GM12878 (cell line): ENCODE data around the gene TBCB. TPM values are rescaled to one million over a fixed set of nuclear protein-coding genes. Genes with fewer than 3 reads are reported as not detected.

Experiments
- ATAC-seq: fragments of 200-7000 bp; cut with Tn5 transposase; 3 replicates; pipeline ENCODE4 v1.9.1; 2020; ENCODE audit warnings: mild to moderate bottlenecking, moderate library complexity
- BruUV-seq: library from RNA; stranded (reverse); fragments of 400-500 nt; replicated peaks from 2 replicates; lab custom pipeline; 2021; lab: Mats Ljungman, UMichigan
- CTCF ChIA-PET: fragments of 300-600 bp; sonication (Branson Sonifier 250); formaldehyde crosslinking; extraction: SDS; loops from one replicate; lab custom pipeline; 2021; ENCODE audit warnings: inconsistent platforms; lab: Yijun Ruan, JAX
- POLR2A ChIA-PET: fragments of 350-600 bp; formaldehyde crosslinking; extraction: SDS; loops from one replicate; lab custom pipeline; 2021; ENCODE audit warnings: inconsistent platforms; lab: Charles Lee
- RAD21 ChIA-PET: fragments of 300-600 bp; sonication (Branson Sonifier 250); formaldehyde crosslinking; loops from one replicate; lab custom pipeline; 2023; ENCODE audit warnings: antibody characterized with exemption; ENCODE audit not compliant: unreplicated experiment; lab: Charles Lee
- SMC1A ChIA-PET: fragments of 300-600 bp; sonication (Branson Sonifier 250); formaldehyde crosslinking; loops from one replicate; lab custom pipeline; 2023; ENCODE audit not compliant: unreplicated experiment, uncharacterized antibody; lab: Charles Lee
- DNase-seq: peaks from one replicate; pipeline ENCODE4 v3.0.0-alpha.2; 2011; ENCODE audit warnings: low read depth, low spot score
- FAIRE-seq: peaks from 3 replicates; lab custom pipeline; 2011; peaks lifted over from hg19 to GRCh38; lab: Jason Lieb, UNC
- H2AFZ ChIP-seq: 2 replicates; pipeline ENCODE4 v1.6.0; 2011; ENCODE audit warnings: low read depth, low read length, control low read depth; ENCODE audit not compliant: control insufficient read depth
- H3K27ac ChIP-seq: 2 replicates; pipeline ENCODE4 v1.5.1; 2011; ENCODE audit warnings: control low read depth; ENCODE audit not compliant: control insufficient read depth, insufficient read depth
- H3K27me3 ChIP-seq, 2 experiments: replicated peaks in 1 of 2; 2 replicates each; pipeline versions ENCODE4 v1.6.0 to v1.6.1; 2011; ENCODE audit warnings: low read length in 1 of 2; ENCODE audit not compliant: control insufficient read depth in 2 of 2, insufficient read depth in 2 of 2
- H3K36me3 ChIP-seq, 2 experiments: 2 replicates each; pipeline ENCODE4 v1.5.1; 2011; ENCODE audit warnings: low read length in 1 of 2; ENCODE audit not compliant: control insufficient read depth in 2 of 2, insufficient read depth in 2 of 2
- H3K4me1 ChIP-seq: 2 replicates; pipeline ENCODE4 v1.6.1; 2011; ENCODE audit warnings: mild to moderate bottlenecking, low read length, moderate library complexity, mixed read lengths; ENCODE audit not compliant: control insufficient read depth, insufficient read depth
- H3K4me2 ChIP-seq: 2 replicates; pipeline ENCODE4 v1.6.0; 2011; ENCODE audit warnings: control low read depth; ENCODE audit not compliant: control insufficient read depth, insufficient read depth
- H3K4me3 ChIP-seq: fragments of 200-600 bp; sonication (generic); 2 replicates; pipeline ENCODE4 v1.5.1; 2016
- H3K79me2 ChIP-seq: 2 replicates; pipeline ENCODE4 v1.6.0; 2011; ENCODE audit warnings: low read length; ENCODE audit not compliant: control insufficient read depth, insufficient read depth
- H3K9ac ChIP-seq: 2 replicates; pipeline ENCODE4 v1.8.0; 2011; ENCODE audit warnings: low read length, control low read depth, mixed read lengths; ENCODE audit not compliant: control insufficient read depth, insufficient read depth
- H3K9me3 ChIP-seq: replicated peaks from 3 replicates; pipeline ENCODE4 v1.5.1; 2011; ENCODE audit warnings: mild to moderate bottlenecking, low read length; ENCODE audit not compliant: control insufficient read depth, insufficient read depth
- H4K20me1 ChIP-seq: 2 replicates; pipeline ENCODE4 v1.6.0; 2011; ENCODE audit not compliant: control insufficient read depth, insufficient read depth
- BCL3 ChIP-seq: IDR thresholded peaks from 2 replicates; pipeline ENCODE4 v1.6.1; 2011; ENCODE audit warnings: borderline replicate concordance, low read depth, mild to moderate bottlenecking, moderate library complexity, low read length; ENCODE audit not compliant: insufficient read depth, poor library complexity, severe bottlenecking
- CHD4 ChIP-seq: fragments of 200-600 bp; sonication (generic); IDR thresholded peaks from 2 replicates; pipeline ENCODE4 v1.6.1; 2016; ENCODE audit warnings: mild to moderate bottlenecking
- E2F8 ChIP-seq: fragments of 450-650 bp; IDR thresholded peaks from 2 replicates; pipeline ENCODE4 v1.6.1; 2018; ENCODE audit warnings: mild to moderate bottlenecking, low read depth, moderate library complexity; ENCODE audit not compliant: partially characterized antibody
- KDM1A ChIP-seq: fragments of 200-600 bp; sonication (generic); IDR thresholded peaks from 2 replicates; pipeline ENCODE4 v1.6.1; 2016; ENCODE audit warnings: borderline replicate concordance
- LARP7 ChIP-seq: fragments of 450-650 bp; IDR thresholded peaks from 2 replicates; pipeline ENCODE4 v1.6.1; 2017; ENCODE audit warnings: mild to moderate bottlenecking
- MEF2B ChIP-seq: fragments of 450-650 bp; IDR thresholded peaks from 2 replicates; pipeline ENCODE4 v1.6.1; 2018; ENCODE audit warnings: mild to moderate bottlenecking, moderate library complexity; ENCODE audit not compliant: partially characterized antibody, poor library complexity, severe bottlenecking
- MYB ChIP-seq: fragments of 150-350 bp; IDR thresholded peaks from 2 replicates; pipeline ENCODE4 v1.6.1; 2014; ENCODE audit warnings: mild to moderate bottlenecking, low read depth, low read length, borderline replicate concordance
- NFIC ChIP-seq: IDR thresholded peaks from 2 replicates; pipeline ENCODE4 v1.6.1; 2012; ENCODE audit warnings: low read depth, mild to moderate bottlenecking, inconsistent platforms, low read length, moderate library complexity
- ZNF207 ChIP-seq: fragments of 450-650 bp; IDR thresholded peaks from 2 replicates; pipeline ENCODE4 v1.6.1; 2014; ENCODE audit warnings: antibody characterized with exemption, mild to moderate bottlenecking, borderline replicate concordance
- ZNF217 ChIP-seq: fragments of 450-650 bp; IDR thresholded peaks from 2 replicates; pipeline ENCODE4 v1.6.1; 2017; ENCODE audit warnings: antibody characterized with exemption, mild to moderate bottlenecking
- WGBS: methylation state at CpG from one replicate; pipeline ENCODE4 v1.1.6; 2016; ENCODE audit warnings: low lambda C conversion rate; ENCODE audit not compliant: insufficient replicate concordance, insufficient coverage; ENCODE audit errors: missing lambda C conversion rate; 5-methylcytosine and 5-hydroxymethylcytosine counted together
- in situ Hi-C: fragments of 300-500 bp; cut with MboI; formaldehyde crosslinking; loops from 9 replicates; pipeline ENCODE4 v1.14.3; 2018; ENCODE audit warnings: mixed read lengths
- intact Hi-C: fragments of 100-400 bp; cut with micrococcal nuclease; formaldehyde crosslinking; loops from one replicate; pipeline ENCODE4 v1.14.2; 2022; ENCODE audit not compliant: unreplicated experiment
- polyA plus RNA-seq, 11 experiments: library from polyadenylated mRNA; depleted of rRNA in 4 of 11; unstranded in 6 of 11; stranded (reverse) in 5 of 11; fragments of >200 nt; fragmentation: Nextera tagmentation in 4 of 11; fragmentation: Illumina TruSeq in 1 of 11; extraction: Ambion mirVana in 4 of 11; extraction: Trizol in 1 of 11; gene quantifications; 1 replicate in 1 of 11; 2 replicates in 10 of 11; pipeline versions ENCODE4 v1.2.1 to v1.2.3, GENCODE V29; 2011 to 2016; ENCODE audit warnings: inconsistent platforms in 2 of 11, missing spikeins in 2 of 11, low read depth in 1 of 11
- total RNA-seq, 4 experiments: library from RNA; depleted of rRNA in 3 of 4; stranded (reverse); fragments of >200 nt in 3 of 4; fragmentation: Illumina TruSeq in 1 of 4; extraction: Trizol in 1 of 4; gene quantifications; 2 replicates each; pipeline versions ENCODE4 v1.2.1 to v1.2.3, GENCODE V29; 2013 to 2021

Gene TBCB
- total and polyA plus RNA-seq, 10 of the 15 experiments (the other 5 are each of a cell fraction or from before 2014, with no cell fraction given) = 9.4 to 193 (median 126) TPM

GRCh38 chr19:36169084-36169760, 54.0 kb downstream of the TBCB start:
- FAIRE-seq (no peak), DNase-seq (no peak), ATAC-seq (no peak)
- Histone ChIP-seq H4K20me1 (no peaks in the 10 kb centered on the region), H3K9me3 (no peaks in the 10 kb centered on the region), H3K4me2 (no peak overlapping the region), H3K9ac (no peak overlapping the region), H3K79me2 (no peaks in the 10 kb centered on the region), H3K4me3 (no peak overlapping the region), H3K4me1 (no peaks in the 10 kb centered on the region), H3K36me3 (no peaks in the 10 kb centered on the region), H3K27me3 (no peaks in the 10 kb centered on the region), H2AFZ (no peak overlapping the region), H3K27ac (no peak overlapping the region)
- TSS peak; percentile 57 for BruUV-seq
- SMC1A ChIA-PET = interaction anchor here (0.8 to 3.5 kb wide), 5 partner anchors 41 to 275 kb away, joined by 3 to 38 read pairs (median 3); partner anchors contain the start of gene THAP8
- intact Hi-C loops (no loop called here), in situ Hi-C loops (no loop called here)
- POLR2A ChIA-PET = interaction anchor here (1.0 kb wide), 1 partner anchor 41 kb away, joined by 7 read pairs; no protein-coding TSS in a partner anchor
- TF ChIP-seq E2F8 = no peak
- no peak for TF ChIP-seq CHD4
- no peak for TF ChIP-seq MYB
- TF ChIP-seq LARP7 = no peak
- no peak for TF ChIP-seq KDM1A
- no peak for TF ChIP-seq ZNF207
- no peak for TF ChIP-seq BCL3
- no peak for TF ChIP-seq MEF2B
- no peak for TF ChIP-seq NFIC
- TF ChIP-seq ZNF217 = no peak
- WGBS = 91% methylated on average over 9 of the region's 9 CpGs
- RAD21 ChIA-PET = interaction anchor here (0.9 to 5.0 kb wide), 5 partner anchors 40 to 238 kb away, joined by 3 to 69 read pairs (median 4); partner anchors contain the start of genes POLR2I and TBCB
- CTCF ChIA-PET = interaction anchor here (0.8 to 5.4 kb wide), 12 partner anchors 8 to 223 kb away, joined by 3 to 76 read pairs (median 4); partner anchors contain the start of gene POLR2I
